PFSK-1 (cell line): ENCODE measurements around the gene TOP1.

ENCODE experiments used
- POLR2AphosphoS5 ChIP-seq: IDR thresholded peaks from 2 replicates; pipeline ENCODE4 v1.6.1; 2012; ENCODE audit warnings: low read depth, mild to moderate bottlenecking, control low read depth, low read length, moderate library complexity
- TF ChIP-seq, protein P1 (sequence below), 2 experiments: IDR thresholded peaks; 2 replicates each; pipeline versions ENCODE4 v1.6.1 to v1.8.0; 2011 to 2012; ENCODE audit warnings: low read depth in 2 of 2, low read length in 2 of 2, control low read depth in 1 of 2, inconsistent platforms in 1 of 2, mild to moderate bottlenecking in 1 of 2, moderate library complexity in 1 of 2; ENCODE audit not compliant: insufficient read depth in 1 of 2

DNA sequence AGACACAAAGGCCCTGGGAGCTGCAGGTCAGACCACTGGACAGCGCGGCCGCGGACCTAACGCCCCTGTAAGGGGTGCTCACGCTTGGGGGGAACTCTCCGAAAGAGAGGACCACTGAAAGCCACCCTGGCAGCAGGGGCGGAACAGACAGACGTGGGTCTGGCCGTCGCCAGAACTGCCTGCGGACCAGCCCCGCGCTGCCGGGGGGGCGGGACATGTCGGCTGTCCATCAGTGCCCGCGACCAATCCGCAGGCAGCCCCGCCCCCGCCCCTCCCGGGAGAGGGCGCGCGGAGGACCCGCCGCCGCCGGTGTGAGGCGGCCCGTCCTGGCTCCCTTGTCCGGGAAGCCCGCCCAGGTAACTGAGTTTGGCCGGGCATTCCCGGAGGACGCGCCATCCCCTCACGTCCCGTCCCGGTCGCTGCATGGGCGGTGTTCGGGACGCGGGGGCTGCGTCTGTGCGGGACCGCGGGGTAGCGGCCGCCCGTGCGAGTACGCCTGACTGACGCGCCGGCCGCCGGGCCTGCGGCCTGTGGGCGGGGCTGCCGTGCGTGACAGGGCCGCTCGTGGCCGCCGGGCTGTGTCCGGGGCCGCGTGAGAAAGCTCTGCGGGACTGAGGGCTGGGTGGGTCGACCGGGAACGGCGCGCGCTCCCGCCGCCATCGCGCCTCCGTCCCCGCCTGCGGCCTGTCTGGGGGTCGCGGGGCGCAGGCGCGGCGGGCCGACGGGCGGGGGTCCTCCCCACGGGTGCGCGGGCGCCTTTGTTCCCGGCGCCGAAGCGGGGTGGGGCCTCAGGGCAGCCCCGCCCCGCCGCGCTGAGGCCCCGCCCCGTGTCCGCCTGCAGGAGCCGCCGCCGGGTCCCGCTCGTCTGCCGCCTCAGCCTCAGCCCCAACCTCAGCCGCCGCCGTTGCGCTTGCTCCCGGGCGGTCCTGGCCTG lies 108.3 kb downstream of the TOP1 start, which contains the start of gene PLCG1:
- TF ChIP-seq, protein P1, sequence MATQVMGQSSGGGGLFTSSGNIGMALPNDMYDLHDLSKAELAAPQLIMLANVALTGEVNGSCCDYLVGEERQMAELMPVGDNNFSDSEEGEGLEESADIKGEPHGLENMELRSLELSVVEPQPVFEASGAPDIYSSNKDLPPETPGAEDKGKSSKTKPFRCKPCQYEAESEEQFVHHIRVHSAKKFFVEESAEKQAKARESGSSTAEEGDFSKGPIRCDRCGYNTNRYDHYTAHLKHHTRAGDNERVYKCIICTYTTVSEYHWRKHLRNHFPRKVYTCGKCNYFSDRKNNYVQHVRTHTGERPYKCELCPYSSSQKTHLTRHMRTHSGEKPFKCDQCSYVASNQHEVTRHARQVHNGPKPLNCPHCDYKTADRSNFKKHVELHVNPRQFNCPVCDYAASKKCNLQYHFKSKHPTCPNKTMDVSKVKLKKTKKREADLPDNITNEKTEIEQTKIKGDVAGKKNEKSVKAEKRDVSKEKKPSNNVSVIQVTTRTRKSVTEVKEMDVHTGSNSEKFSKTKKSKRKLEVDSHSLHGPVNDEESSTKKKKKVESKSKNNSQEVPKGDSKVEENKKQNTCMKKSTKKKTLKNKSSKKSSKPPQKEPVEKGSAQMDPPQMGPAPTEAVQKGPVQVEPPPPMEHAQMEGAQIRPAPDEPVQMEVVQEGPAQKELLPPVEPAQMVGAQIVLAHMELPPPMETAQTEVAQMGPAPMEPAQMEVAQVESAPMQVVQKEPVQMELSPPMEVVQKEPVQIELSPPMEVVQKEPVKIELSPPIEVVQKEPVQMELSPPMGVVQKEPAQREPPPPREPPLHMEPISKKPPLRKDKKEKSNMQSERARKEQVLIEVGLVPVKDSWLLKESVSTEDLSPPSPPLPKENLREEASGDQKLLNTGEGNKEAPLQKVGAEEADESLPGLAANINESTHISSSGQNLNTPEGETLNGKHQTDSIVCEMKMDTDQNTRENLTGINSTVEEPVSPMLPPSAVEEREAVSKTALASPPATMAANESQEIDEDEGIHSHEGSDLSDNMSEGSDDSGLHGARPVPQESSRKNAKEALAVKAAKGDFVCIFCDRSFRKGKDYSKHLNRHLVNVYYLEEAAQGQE (IDR thresholded peaks at IDR 0.05; ENCODE audit: insufficient read depth in 1 of 2, low read depth in 2 of 2, low read length in 2 of 2): no peak
- TF ChIP-seq POLR2AphosphoS5: peak; percentile 48
